Loucy (cell line): Measurements from ENCODE around the gene GBF1.

Experiments used
- CTCF ChIP-seq: fragments of 200-600 bp; sonication (generic); conservative IDR thresholded peaks from 2 replicates; pipeline ENCODE4 v1.5.1; 2014; ENCODE audit warnings: mild to moderate bottlenecking, antibody characterized with exemption, low read length
- EZH2phosphoT487 ChIP-seq: fragments of 200-600 bp; IDR thresholded peaks from 2 replicates; pipeline ENCODE4 v1.6.1; 2018; ENCODE audit warnings: antibody characterized with exemption, mild to moderate bottlenecking, moderate library complexity, borderline replicate concordance

GRCh38 chr10:102398172-102399020 lies 153.1 kb downstream of the GBF1 start:
- TF ChIP-seq CTCF (no peak), EZH2phosphoT487 (no peak)
